ENCODE measurements around the gene PGM2L1.
"Not testable (repeated sequence)": the region's sequence is repeated elsewhere in the genome, so short reads cannot be mapped to it uniquely, and the experiment has no call there.

GRCh38 chr11:74416974-74417373 lies 18.7 kb upstream of the PGM2L1 start:
- TF ChIP-seq CTCF, POLR2A (IDR thresholded peaks at IDR 0.05): not testable (repeated sequence)
